Measurements from ENCODE around the gene TFG. TPM values are rescaled to one million over a fixed set of nuclear protein-coding genes. Genes with fewer than 3 reads are reported as not detected.

TFG gene
- total and polyA plus RNA-seq, 8 donors = 81.8 to 132 (median 115) TPM

DNA sequence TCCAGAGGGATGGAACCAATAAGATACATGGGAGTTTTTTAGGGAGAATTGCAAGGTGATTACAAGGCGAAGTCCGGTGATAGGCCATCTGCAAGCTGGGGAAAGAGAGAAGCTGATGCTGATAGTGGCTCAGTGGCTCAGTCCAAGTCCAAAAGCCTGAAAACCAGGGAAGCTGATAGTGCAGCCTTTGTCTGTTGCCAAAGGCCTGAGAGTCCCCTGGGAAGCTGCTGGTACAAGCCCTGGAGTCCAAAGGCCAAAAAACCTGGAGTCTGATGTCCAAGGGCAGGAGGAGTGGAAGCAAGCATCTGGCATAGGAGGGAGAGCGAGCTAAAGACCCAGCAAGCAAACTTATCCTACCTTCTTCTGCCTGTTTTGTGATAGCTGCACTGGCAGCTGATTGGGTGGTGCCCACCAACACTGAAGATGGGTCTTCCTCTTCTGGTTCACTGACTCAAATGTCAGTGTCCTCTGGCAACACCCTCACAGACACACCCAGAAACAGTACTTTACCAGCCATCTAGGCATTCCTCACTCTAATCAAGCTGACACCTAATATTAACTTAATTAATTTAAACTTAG is 16.7 kb downstream of the TFG start:
- DNase-seq (no peak), ATAC-seq (no peak)
- H3K4me3 ChIP-seq = no peak overlapping the region
- TF ChIP-seq, protein P1, sequence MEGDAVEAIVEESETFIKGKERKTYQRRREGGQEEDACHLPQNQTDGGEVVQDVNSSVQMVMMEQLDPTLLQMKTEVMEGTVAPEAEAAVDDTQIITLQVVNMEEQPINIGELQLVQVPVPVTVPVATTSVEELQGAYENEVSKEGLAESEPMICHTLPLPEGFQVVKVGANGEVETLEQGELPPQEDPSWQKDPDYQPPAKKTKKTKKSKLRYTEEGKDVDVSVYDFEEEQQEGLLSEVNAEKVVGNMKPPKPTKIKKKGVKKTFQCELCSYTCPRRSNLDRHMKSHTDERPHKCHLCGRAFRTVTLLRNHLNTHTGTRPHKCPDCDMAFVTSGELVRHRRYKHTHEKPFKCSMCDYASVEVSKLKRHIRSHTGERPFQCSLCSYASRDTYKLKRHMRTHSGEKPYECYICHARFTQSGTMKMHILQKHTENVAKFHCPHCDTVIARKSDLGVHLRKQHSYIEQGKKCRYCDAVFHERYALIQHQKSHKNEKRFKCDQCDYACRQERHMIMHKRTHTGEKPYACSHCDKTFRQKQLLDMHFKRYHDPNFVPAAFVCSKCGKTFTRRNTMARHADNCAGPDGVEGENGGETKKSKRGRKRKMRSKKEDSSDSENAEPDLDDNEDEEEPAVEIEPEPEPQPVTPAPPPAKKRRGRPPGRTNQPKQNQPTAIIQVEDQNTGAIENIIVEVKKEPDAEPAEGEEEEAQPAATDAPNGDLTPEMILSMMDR (IDR thresholded peaks at IDR 0.05) = no peak
- H3K27me3 ChIP-seq = no peaks in the 10 kb centered on the region
- intact Hi-C loops (cut with DNase I) = no loop called here
- peaks cover 0 to 80% of the 10 kb centered on the region in 2 donors for H3K36me3 ChIP-seq
- no peaks in the 10 kb centered on the region for H3K9me3 ChIP-seq
- no peaks in the 10 kb centered on the region for H3K4me1 ChIP-seq
- H3K27ac ChIP-seq = no peak overlapping the region

DNA sequence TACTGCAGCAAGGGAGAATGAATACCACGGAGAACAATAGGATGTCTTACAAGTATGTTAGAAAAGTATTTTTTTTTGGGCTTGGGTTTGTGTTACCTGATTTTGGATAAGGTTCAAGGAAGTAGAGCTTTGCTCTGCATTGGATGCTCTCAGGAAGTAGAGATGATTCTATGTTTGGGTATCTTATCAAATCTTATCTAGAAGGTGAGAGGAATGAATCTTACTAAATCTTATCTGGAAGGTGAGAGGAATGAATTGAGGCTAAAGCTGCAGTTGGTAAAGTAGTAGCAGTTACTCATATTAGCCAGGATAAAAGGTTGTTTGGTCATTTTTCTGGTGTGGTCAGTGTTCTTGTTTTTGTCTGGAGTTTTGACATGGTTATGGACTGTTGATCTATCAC is 17.4 kb downstream of the TFG start:
- no peaks in the 10 kb centered on the region for H3K9me3 ChIP-seq
- ATAC-seq = no peak

DNA sequence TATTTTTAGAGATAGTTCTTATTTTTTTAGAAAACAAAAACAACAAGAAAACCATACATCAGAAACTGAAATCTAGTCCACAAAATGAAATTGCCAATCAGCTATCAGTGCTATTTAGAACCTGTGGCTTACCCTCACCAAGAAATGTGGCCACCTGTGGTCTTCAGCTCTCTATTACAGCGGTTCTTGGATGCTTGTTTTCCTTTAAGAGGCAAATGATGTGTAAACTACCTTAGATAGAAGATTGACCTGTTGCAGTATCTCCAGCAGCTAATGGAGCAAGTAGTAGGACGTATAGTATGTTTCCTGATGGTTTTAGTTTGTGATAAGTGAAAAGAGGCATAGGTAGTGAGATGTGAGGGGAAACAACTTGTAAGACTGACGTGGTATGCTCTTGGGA is 21.2 kb downstream of the TFG start:
- Histone ChIP-seq H3K9me3 (no peaks in the 10 kb centered on the region), H3K27me3 (no peaks in the 10 kb centered on the region), H3K4me3 (no peak overlapping the region), H3K36me3 (peaks cover 0 to 97% of the 10 kb centered on the region in 2 donors), H3K27ac (no peak overlapping the region), H3K4me1 (no peaks in the 10 kb centered on the region)
- intact Hi-C loops (cut with DNase I) = no loop called here
- no peak for ATAC-seq
- no peak for DNase-seq
- TF ChIP-seq, protein P1 (IDR thresholded peaks at IDR 0.05) = no peak

More for the DNA sequence above, 17.4 kb downstream of the TFG start:
- TF ChIP-seq, protein P1 (IDR thresholded peaks at IDR 0.05) = no peak
- H3K36me3 ChIP-seq = peaks cover 0 to 80% of the 10 kb centered on the region in 2 donors
- DNase-seq = no peak
- no peaks in the 10 kb centered on the region for H3K4me1 ChIP-seq
- no peak overlapping the region for H3K27ac ChIP-seq
- no peaks in the 10 kb centered on the region for H3K27me3 ChIP-seq
- H3K4me3 ChIP-seq = no peak overlapping the region
- intact Hi-C loops (cut with DNase I) = no loop called here

DNA sequence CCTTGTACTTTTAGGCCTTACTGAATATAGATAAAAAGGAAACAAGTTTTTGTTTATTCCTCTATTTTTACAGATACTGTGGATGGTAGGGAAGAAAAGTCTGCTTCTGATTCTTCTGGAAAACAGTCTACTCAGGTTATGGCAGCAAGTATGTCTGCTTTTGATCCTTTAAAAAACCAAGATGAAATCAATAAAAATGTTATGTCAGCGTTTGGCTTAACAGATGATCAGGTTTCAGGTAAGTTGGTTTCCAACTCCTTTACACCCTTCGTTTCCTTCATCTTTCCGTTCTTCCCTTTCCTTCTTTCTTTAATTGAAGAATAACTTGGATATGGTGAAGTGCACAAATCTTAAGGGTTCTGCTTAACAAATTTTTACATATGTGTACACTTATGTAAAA is 23.1 kb downstream of the TFG start:
- H3K9me3 ChIP-seq = no peaks in the 10 kb centered on the region
- no peak overlapping the region for H3K27ac ChIP-seq
- H3K27me3 ChIP-seq = no peaks in the 10 kb centered on the region
- ATAC-seq (no peak), DNase-seq (no peak)
- H3K36me3 ChIP-seq = peaks cover 0 to 96% of the 10 kb centered on the region in 2 donors
- no peak overlapping the region for H3K4me3 ChIP-seq
- H3K4me1 ChIP-seq = no peaks in the 10 kb centered on the region
- intact Hi-C loops (cut with DNase I) = no loop called here
- TF ChIP-seq, protein P1 (IDR thresholded peaks at IDR 0.05) = no peak

DNA sequence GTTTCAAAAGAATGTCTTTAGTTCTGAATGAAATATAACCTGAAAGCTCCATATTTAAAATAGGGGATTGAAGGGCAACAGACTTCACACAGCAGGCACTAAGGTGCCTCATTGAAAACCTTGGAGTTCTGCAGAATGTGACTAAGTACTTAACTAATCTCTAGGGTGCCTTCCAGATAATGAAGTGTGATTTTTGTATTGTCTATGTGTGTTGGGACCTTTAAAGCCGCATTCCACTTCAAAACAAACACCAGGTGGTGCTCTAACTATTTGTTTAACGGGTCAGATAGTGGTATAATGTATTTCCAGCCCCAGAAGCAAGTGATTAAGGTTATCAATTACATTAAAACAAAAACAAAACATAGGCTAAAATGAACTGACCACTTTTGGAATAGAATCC is 28.0 kb downstream of the TFG start:
- no peaks in the 10 kb centered on the region for H3K9me3 ChIP-seq
- intact Hi-C loops (cut with DNase I) = no loop called here
- H3K4me3 ChIP-seq = no peak overlapping the region
- TF ChIP-seq, protein P1 (IDR thresholded peaks at IDR 0.05) = peak in 1 of 2 donors; percentile 17
- H3K27me3 ChIP-seq = no peaks in the 10 kb centered on the region
- DNase-seq (peak in 1 of 4 donors; percentile 21), ATAC-seq (peak; percentile 79)
- H3K36me3 ChIP-seq = peaks cover 0 to 98% of the 10 kb centered on the region in 2 donors
- no peaks in the 10 kb centered on the region for H3K4me1 ChIP-seq
- no peak overlapping the region for H3K27ac ChIP-seq
